Left renal cortex interstitium (tissue), 4 donors: ENCODE measurements around the gene LIPM. TPM values are rescaled to one million over a fixed set of nuclear protein-coding genes. Genes with fewer than 3 reads are reported as not detected.
"Not testable (repeated sequence)": the region's sequence is repeated elsewhere in the genome, so short reads cannot be mapped to it uniquely, and the experiment has no call there.

Experiments
- DNase-seq, 4 donors: peaks; one replicate each; pipeline ENCODE4 v3.0.0-alpha.2; 2013; ENCODE audit warnings: low read depth in 4 of 4, low spot score in 2 of 4, missing footprints in 1 of 4
- polyA plus RNA-seq, 4 donors: library from polyadenylated mRNA; unstranded; fragments of 120-200 nt; gene quantifications; one replicate each; pipeline ENCODE4 v1.2.1, GENCODE V29; 2013; ENCODE audit not compliant: insufficient read length in 4 of 4

The LIPM gene
- polyA plus RNA-seq, 4 donors, result 0.13 TPM; not detected in 3

GRCh38 chr10:88835910-88836221 lies 33.3 kb downstream of the LIPM start:
- DNase-seq, result no peak

GRCh38 chr10:88837632-88838031 lies 35.1 kb downstream of the LIPM start:
- DNase-seq, result not testable (repeated sequence)

- no peak for DNase-seq
Observed at GRCh38 chr10:88838766-88839350, 36.3 kb downstream of the LIPM start.

- DNase-seq, result no peak
Observed at GRCh38 chr10:88840104-88840503, 37.6 kb downstream of the LIPM start.

- DNase-seq, result no peak
Observed at GRCh38 chr10:88840881-88841280, 38.4 kb downstream of the LIPM start.

- no peak for DNase-seq
Observed at GRCh38 chr10:88841316-88842111, 39.0 kb downstream of the LIPM start.

- DNase-seq, result no peak
Observed at GRCh38 chr10:88843171-88843570, 40.6 kb downstream of the LIPM start.

GRCh38 chr10:88848499-88848898 lies 46.0 kb downstream of the LIPM start:
- no peak for DNase-seq

GRCh38 chr10:88849234-88849633 lies 46.7 kb downstream of the LIPM start:
- no peak for DNase-seq

GRCh38 chr10:88850712-88851111 lies 48.2 kb downstream of the LIPM start:
- DNase-seq, result no peak

- DNase-seq, result no peak
Observed at GRCh38 chr10:88851706-88852105, 49.2 kb downstream of the LIPM start, which contains the start of gene ANKRD22. Gene ANKRD22 (minus strand): TSS chr10:88851844. CDS start chr10:88851607, 237 bp downstream.

GRCh38 chr10:88852327-88852726 lies 49.8 kb downstream of the LIPM start:
- no peak for DNase-seq

GRCh38 chr10:88853155-88853881 lies 50.8 kb downstream of the LIPM start:
- no peak for DNase-seq

GRCh38 chr10:88854684-88855083 lies 52.2 kb downstream of the LIPM start:
- no peak for DNase-seq

- no peak for DNase-seq
Observed at GRCh38 chr10:88857831-88858230, 55.3 kb downstream of the LIPM start.

GRCh38 chr10:88858491-88858890 lies 56.0 kb downstream of the LIPM start:
- DNase-seq, result no peak

GRCh38 chr10:88861036-88861435 lies 58.5 kb downstream of the LIPM start:
- no peak for DNase-seq

- no peak for DNase-seq
Observed at GRCh38 chr10:88865281-88865876, 62.8 kb downstream of the LIPM start.

GRCh38 chr10:88866454-88866853 lies 63.9 kb downstream of the LIPM start:
- no peak for DNase-seq

- no peak for DNase-seq
Observed at GRCh38 chr10:88870089-88870488, 67.6 kb downstream of the LIPM start.
